Stimulated activated CD8-positive, alpha-beta memory T cell treated with anti-CD3 and anti-CD28 coated beads, Interleukin-12 subunit alpha, Interleukin-12 subunit beta, amount 100 ng/mL, for 1 hour (primary cell): ENCODE measurements around the gene TRIM43B.
"Not testable (repeated sequence)": the region's sequence is repeated elsewhere in the genome, so short reads cannot be mapped to it uniquely, and the experiment has no call there.

Experiments
- DNase-seq: peaks from one replicate; pipeline ENCODE4 v3.0.0-alpha.2; 2020; ENCODE audit warnings: low read depth

TRIM43B gene

DNA sequence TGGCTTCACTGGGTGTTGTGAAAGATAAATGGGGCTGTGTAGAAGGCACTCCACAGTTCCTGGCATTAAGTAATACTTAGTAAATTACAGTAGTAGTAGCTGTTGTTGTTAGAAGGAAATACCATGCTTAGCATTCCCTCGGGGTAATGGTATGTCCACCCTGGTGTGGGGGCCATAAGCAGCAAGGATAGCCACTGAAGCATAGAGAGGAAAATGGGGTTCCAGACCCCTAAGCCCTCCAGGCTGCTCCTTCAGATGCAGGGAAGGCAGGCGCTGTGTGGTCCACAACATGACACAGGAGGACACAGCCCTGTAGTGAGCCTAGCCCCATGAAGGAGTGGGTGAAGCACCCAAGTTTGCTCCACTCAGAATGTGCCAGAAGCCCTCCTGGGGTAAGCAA lies 50.6 kb downstream of the TRIM43B start:
- not testable (repeated sequence) for DNase-seq

DNA sequence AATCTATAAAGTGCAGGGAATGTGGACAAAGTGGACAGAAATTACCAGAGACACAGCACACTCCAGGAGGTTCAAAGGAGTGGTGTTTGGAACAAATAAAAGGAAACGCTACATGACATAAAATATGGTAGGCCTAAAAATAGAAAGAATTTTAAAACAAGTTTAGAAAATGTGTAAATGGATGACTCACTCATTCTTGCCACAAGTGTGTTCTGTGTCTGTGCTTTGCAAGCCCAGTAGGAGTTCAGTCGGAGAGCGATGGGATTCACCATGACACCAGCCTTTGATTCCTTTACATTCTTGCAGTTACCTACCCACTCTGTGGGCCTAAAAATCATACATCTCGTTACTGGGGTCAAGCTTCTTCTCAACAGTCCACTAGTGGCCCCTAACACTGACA lies 51.2 kb downstream of the TRIM43B start:
- not testable (repeated sequence) for DNase-seq

DNA sequence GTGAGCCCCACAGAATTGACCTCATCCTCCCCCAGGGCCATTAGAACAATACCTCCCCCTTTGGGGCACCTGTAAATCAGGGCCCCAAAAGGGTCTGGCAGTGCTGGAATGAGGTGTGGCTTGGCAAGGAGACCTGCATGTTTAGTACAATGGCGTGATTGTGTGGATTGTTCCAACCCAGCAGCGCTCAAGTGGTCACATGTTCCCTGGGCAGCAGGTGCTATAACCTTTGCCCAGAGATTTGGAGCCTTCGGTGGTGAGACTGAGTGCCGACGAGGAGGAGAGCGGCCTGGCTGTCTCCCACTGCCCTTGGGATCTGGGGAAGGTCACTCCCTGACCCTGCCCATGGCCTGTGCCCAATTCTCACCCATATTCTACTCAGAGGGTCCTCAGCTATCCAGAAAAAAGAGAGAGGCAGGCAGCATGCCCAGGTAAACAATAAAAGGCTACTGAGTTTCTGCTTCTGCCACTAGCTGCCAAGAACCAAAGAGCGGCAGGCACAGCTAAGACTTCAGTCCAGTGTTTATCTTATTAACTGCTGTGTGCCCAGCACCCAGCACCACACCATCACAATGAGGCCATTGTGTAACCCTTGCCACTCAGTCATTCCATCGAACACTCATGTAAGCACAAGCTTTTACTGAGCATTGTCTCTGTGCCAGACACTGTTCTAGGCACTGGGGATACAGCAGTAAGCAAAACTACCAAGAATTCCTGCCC lies 54.6 kb downstream of the TRIM43B start:
- not testable (repeated sequence) for DNase-seq

DNA sequence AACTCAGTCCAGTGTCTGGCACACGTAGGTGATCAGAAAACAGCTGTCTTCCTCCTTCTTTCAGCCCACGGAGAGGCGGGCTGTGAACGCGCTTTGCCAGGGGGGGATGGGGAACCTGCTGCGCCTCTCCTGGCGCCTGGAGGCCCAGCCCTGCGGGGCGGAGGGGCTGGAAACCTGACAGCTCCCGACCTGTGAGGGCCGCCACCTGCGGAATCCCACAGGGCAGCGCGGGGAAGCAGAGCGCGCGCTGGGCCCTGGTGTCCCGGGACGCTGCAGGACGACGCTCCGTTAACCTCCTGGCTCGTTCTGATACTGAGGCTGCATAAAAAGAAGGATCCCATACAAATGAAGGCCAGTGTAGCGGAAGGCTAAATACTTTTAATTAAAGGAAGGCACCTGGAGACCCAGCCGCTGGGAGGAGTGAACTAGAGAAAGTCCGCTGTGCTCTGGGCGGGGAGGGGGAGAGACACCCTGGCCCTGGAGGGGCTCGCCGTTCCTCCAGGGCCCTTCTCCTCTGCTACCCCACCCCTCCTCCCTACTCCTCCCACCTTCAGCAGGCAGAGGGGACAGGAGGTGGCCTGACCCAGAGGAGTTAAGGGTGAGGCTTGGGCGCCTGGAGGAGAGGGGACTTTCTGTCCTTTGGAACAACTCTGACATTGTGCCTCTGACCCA lies 57.2 kb downstream of the TRIM43B start:
- not testable (repeated sequence) for DNase-seq
